ENCODE measurements around the gene CCDC122. TPM values are rescaled to one million over a fixed set of nuclear protein-coding genes. Genes with fewer than 3 reads are reported as not detected.
"Not testable (repeated sequence)": the region's sequence is repeated elsewhere in the genome, so short reads cannot be mapped to it uniquely, and the experiment has no call there.

CCDC122 gene
- total RNA-seq, 1 donor from 2014 or later, result 4.9 TPM

DNA sequence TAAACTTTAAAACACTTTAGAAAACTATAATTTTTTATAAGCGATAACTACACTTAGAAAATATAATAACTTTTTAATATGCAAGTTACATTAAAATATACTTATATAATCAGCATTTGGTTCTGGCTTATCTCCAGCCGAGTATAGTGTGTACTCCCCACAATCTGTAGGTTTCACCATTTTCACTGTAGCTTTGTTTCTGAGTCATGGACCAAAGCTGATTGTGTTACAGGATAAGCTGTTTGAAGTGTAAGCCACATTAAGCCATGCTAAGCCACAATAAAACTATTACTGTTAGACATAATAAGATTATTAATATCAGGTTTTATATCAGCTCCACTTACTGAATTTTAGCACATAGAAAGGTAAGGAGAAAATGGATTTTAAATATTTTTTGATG, 43.8 kb downstream of the CCDC122 start:
- no peak for DNase-seq
- TF ChIP-seq, protein P1, sequence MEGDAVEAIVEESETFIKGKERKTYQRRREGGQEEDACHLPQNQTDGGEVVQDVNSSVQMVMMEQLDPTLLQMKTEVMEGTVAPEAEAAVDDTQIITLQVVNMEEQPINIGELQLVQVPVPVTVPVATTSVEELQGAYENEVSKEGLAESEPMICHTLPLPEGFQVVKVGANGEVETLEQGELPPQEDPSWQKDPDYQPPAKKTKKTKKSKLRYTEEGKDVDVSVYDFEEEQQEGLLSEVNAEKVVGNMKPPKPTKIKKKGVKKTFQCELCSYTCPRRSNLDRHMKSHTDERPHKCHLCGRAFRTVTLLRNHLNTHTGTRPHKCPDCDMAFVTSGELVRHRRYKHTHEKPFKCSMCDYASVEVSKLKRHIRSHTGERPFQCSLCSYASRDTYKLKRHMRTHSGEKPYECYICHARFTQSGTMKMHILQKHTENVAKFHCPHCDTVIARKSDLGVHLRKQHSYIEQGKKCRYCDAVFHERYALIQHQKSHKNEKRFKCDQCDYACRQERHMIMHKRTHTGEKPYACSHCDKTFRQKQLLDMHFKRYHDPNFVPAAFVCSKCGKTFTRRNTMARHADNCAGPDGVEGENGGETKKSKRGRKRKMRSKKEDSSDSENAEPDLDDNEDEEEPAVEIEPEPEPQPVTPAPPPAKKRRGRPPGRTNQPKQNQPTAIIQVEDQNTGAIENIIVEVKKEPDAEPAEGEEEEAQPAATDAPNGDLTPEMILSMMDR (IDR thresholded peaks at IDR 0.05), result no peak
- no peaks in the 10 kb centered on the region for H3K4me1 ChIP-seq
- no peaks in the 10 kb centered on the region for H3K9me3 ChIP-seq
- no peaks in the 10 kb centered on the region for H3K27me3 ChIP-seq
- intact Hi-C loops (cut with DNase I), result no loop called here
- no peak overlapping the region for H3K4me3 ChIP-seq
- no peaks in the 10 kb centered on the region for H3K36me3 ChIP-seq
- ATAC-seq, result no peak
- H3K27ac ChIP-seq, result no peak overlapping the region

DNA sequence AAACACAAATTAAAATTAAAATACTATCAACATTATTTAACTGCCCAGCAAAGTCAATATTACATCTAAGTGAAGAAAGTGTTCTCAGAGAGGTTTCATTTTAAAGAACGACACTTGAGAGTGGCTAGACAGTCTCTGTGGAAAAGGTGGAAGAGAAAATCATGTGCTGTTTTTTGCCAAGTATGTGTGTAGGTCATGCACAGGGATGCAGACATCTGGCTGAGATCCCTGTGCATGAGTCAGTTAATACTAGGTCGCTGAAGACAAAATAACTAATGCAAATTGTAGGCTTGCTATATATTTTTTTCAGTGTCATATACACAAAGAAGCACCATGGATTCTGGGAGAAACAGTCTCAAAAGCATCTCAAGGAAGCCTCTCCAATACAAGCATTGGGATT, 48.5 kb downstream of the CCDC122 start:
- TF ChIP-seq, protein P1 (IDR thresholded peaks at IDR 0.05), result no peak
- ATAC-seq (no peak), DNase-seq (no peak)
- no peak overlapping the region for H3K27ac ChIP-seq
- H3K4me1 ChIP-seq, result no peaks in the 10 kb centered on the region
- intact Hi-C loops (cut with DNase I), result no loop called here
- no peaks in the 10 kb centered on the region for H3K27me3 ChIP-seq
- H3K36me3 ChIP-seq, result no peaks in the 10 kb centered on the region
- no peaks in the 10 kb centered on the region for H3K9me3 ChIP-seq
- H3K4me3 ChIP-seq, result no peak overlapping the region

GRCh38 chr13:43830497-43830881, 49.1 kb downstream of the CCDC122 start:
- intact Hi-C loops (cut with DNase I), result no loop called here
- peak; percentile 23 for ATAC-seq
- Histone ChIP-seq H3K4me1 (no peaks in the 10 kb centered on the region), H3K4me3 (no peak overlapping the region), H3K36me3 (no peaks in the 10 kb centered on the region), H3K27me3 (no peaks in the 10 kb centered on the region), H3K27ac (no peak overlapping the region), H3K9me3 (no peaks in the 10 kb centered on the region)
- TF ChIP-seq, protein P1 (IDR thresholded peaks at IDR 0.05), result no peak
- no peak for DNase-seq

GRCh38 chr13:43824656-43825055, 54.9 kb downstream of the CCDC122 start:
- H3K27ac ChIP-seq; DNase-seq; H3K27me3 ChIP-seq; H3K9me3 ChIP-seq; intact Hi-C loops (cut with DNase I); H3K4me3 ChIP-seq; H3K36me3 ChIP-seq; H3K4me1 ChIP-seq; ATAC-seq: not testable (repeated sequence)

GRCh38 chr13:43822969-43823368, 56.6 kb downstream of the CCDC122 start:
- intact Hi-C loops (cut with DNase I), result no loop called here

GRCh38 chr13:43816401-43816889, 63.1 kb downstream of the CCDC122 start:
- Histone ChIP-seq H3K4me1 (no peaks in the 10 kb centered on the region), H3K27ac (no peak overlapping the region), H3K9me3 (no peaks in the 10 kb centered on the region), H3K27me3 (no peaks in the 10 kb centered on the region), H3K36me3 (no peaks in the 10 kb centered on the region), H3K4me3 (no peak overlapping the region)
- TF ChIP-seq, protein P1 (IDR thresholded peaks at IDR 0.05), result no peak
- ATAC-seq (no peak), DNase-seq (no peak)
- intact Hi-C loops (cut with DNase I), result no loop called here

More at GRCh38 chr13:43822969-43823368, 56.6 kb downstream of the CCDC122 start:
- Histone ChIP-seq H3K4me3 (no peak overlapping the region), H3K27me3 (no peaks in the 10 kb centered on the region), H3K4me1 (no peaks in the 10 kb centered on the region), H3K27ac (no peak overlapping the region), H3K9me3 (no peaks in the 10 kb centered on the region), H3K36me3 (no peaks in the 10 kb centered on the region)
- TF ChIP-seq, protein P1 (IDR thresholded peaks at IDR 0.05), result no peak
- ATAC-seq (no peak), DNase-seq (no peak)

All from upper lobe of right lung (tissue), 1 donor.